ENCODE data around the gene SLC25A13. TPM values are rescaled to one million over a fixed set of nuclear protein-coding genes. Genes with fewer than 3 reads are reported as not detected.
A peak's percentile ranks its signal among the peaks of the same experiment; 100 is the strongest.

Gene SLC25A13
- total and polyA plus RNA-seq, 2 of the 4 experiments (the other 2 are of a cell fraction), result 7.4 to 11.7 TPM

- in situ Hi-C loops (cut with MboI; ENCODE audit: low sequenced_read_pairs), result no loop called here
- CTCF ChIA-PET, result no interaction called here
These were observed 241.9 kb downstream of the SLC25A13 start for GRCh38 chr7:96080027-96080426.

More at GRCh38 chr7:96080027-96080426, 241.9 kb downstream of the SLC25A13 start:
- no peak overlapping the region for H2BK20ac ChIP-seq (ENCODE audit: low read depth, low read length)
- no peak overlapping the region for H3K27ac ChIP-seq (ENCODE audit: insufficient read depth, low read length)
- H3K14ac ChIP-seq (replicated peaks; ENCODE audit: low read depth, low read length), result no peak overlapping the region
- no peak overlapping the region for H3K18ac ChIP-seq (ENCODE audit: low read depth, low read length)
- intact Hi-C loops (cut with micrococcal nuclease), result no loop called here
- DNase-seq (peak; percentile 37), ATAC-seq (ENCODE audit: low read depth) (no peak)
- H2BK5ac ChIP-seq (ENCODE audit: low read depth, low read length, poor library complexity, severe bottlenecking), result no peak overlapping the region
- H3K4me3 ChIP-seq (ENCODE audit: insufficient read depth, low read depth, low read length), result no peak overlapping the region
- no peak overlapping the region for H2AFZ ChIP-seq (replicated peaks; ENCODE audit: low read length, poor library complexity)
- no peak overlapping the region for H3K4me2 ChIP-seq (ENCODE audit: low read depth, low read length)
- H2AK9ac ChIP-seq (replicated peaks; ENCODE audit: low read depth, low read length, poor library complexity), result no peak overlapping the region
- WGBS, 2 experiments (ENCODE audit: extremely low coverage in 2 of 2, insufficient read length in 1 of 2), result 60% methylated on average over 1 of the region's 6 CpGs; no CpG with 5 or more reads in 1 of the 2 experiments
- no peak overlapping the region for H4K91ac ChIP-seq (ENCODE audit: insufficient read depth, low read depth, low read length)
- H3K9ac ChIP-seq (ENCODE audit: low read depth, low read length), result no peak overlapping the region
- no peak overlapping the region for H4K5ac ChIP-seq (ENCODE audit: low read depth, low read length)
- H3K23ac ChIP-seq (ENCODE audit: low read depth, low read length), result no peak overlapping the region
- no peak overlapping the region for H3K56ac ChIP-seq (ENCODE audit: extremely low read depth, insufficient read depth, low read length)
- no peak overlapping the region for H4K8ac ChIP-seq (ENCODE audit: low read depth in 2 of 2, low read length in 2 of 2)
- H4K20me1 ChIP-seq (ENCODE audit: insufficient read depth, low read length), result no peaks in the 10 kb centered on the region
- dilution Hi-C loops (cut with HindIII; ENCODE audit: low sequenced_read_pairs, unreplicated experiment), result no loop called here
- H2BK120ac ChIP-seq (ENCODE audit: low read depth, low read length), result no peak overlapping the region
- H3K4me1 ChIP-seq (ENCODE audit: control insufficient read depth, insufficient read depth, low read length), result peaks cover 5% of the 10 kb centered on the region
- no peak overlapping the region for H3K4ac ChIP-seq (ENCODE audit: low read depth, low read length)
- no peak overlapping the region for H2AK5ac ChIP-seq (ENCODE audit: low read depth, low read length)
- no peak overlapping the region for H2BK15ac ChIP-seq (ENCODE audit: low read depth, low read length)
- no peaks in the 10 kb centered on the region for H3K36me3 ChIP-seq (ENCODE audit: control insufficient read depth, insufficient read depth, low read length)
- no TSS peak for BruUV-seq (replicated peaks)
- no peaks in the 10 kb centered on the region for H3K79me1 ChIP-seq (ENCODE audit: low read depth in 1 of 2, low read length in 2 of 2)
- peaks cover 7% of the 10 kb centered on the region for H3K27me3 ChIP-seq (ENCODE audit: control insufficient read depth, insufficient read depth, low read length)
- POLR2A ChIA-PET (ENCODE audit: unreplicated experiment), result no interaction called here
- TF ChIP-seq MXI1 (IDR thresholded peaks at IDR 0.05; ENCODE audit: borderline replicate concordance, low read depth, low read length) (no peak), FOS (IDR thresholded peaks at IDR 0.05; ENCODE audit: low read depth, low read length) (peak; percentile 23; the same call in 1 of the 2 replicates), RFX5 (IDR thresholded peaks at IDR 0.05; ENCODE audit: low read depth, low read length) (no peak), RCOR1 (IDR thresholded peaks at IDR 0.05; ENCODE audit: insufficient replicate concordance, low read length) (no peak), ELK1 (IDR thresholded peaks at IDR 0.05; ENCODE audit: borderline replicate concordance, low read depth, low read length) (no peak)
- peaks cover 3% of the 10 kb centered on the region; the same call in 1 of the 2 replicates for H3K9me1 ChIP-seq (ENCODE audit: insufficient read depth, low read length)
- no peaks in the 10 kb centered on the region for H3K9me3 ChIP-seq (ENCODE audit: control insufficient read depth, insufficient read depth, low read length)

Measured in IMR-90 (cell line).